H1 (cell line): ENCODE data around the gene FBXL16. TPM values are rescaled to one million over a fixed set of nuclear protein-coding genes. Genes with fewer than 3 reads are reported as not detected.

Experiments used
- FOSL1 ChIP-seq: IDR thresholded peaks from 2 replicates; pipeline ENCODE4 v1.6.1; 2011; ENCODE audit warnings: mild to moderate bottlenecking, low read depth, low read length, moderate library complexity; ENCODE audit not compliant: insufficient read depth
- HDAC6 ChIP-seq: IDR thresholded peaks from one replicate; pipeline ENCODE4 v1.7.1; 2012; ENCODE audit warnings: low read depth, mild to moderate bottlenecking, inconsistent platforms, low read length, moderate library complexity
- RBBP5 ChIP-seq: IDR thresholded peaks from 2 replicates; pipeline ENCODE4 v1.7.1; 2012; ENCODE audit warnings: low read depth, mild to moderate bottlenecking, inconsistent platforms, low read length, moderate library complexity, borderline replicate concordance
- polyA plus RNA-seq, 7 experiments: library from polyadenylated mRNA; depleted of rRNA in 3 of 7; stranded (reverse) in 5 of 7; unstranded in 2 of 7; fragments of >200 nt in 5 of 7; fragments of 200-250 nt in 2 of 7; gene quantifications; 1 replicate in 5 of 7; 2 replicates in 1 of 7; 4 replicates in 1 of 7; pipeline versions ENCODE4 v1.2.1 to v1.2.3, GENCODE V29; 2011 to 2013; ENCODE audit warnings: missing spikeins in 2 of 7, mixed read lengths in 2 of 7
- total RNA-seq: library from RNA; stranded (reverse); fragmentation: NEBNext Ultra II Directional; extraction: Animal tissue kit (Norgen Biotek cat#: 25700); gene quantifications from 2 replicates; pipeline ENCODE4 v1.2.1, GENCODE V29; 2021

The FBXL16 gene
- total and polyA plus RNA-seq, 2 of the 8 experiments (the other 6 are each of a cell fraction or from before 2014, with no cell fraction given): 12.5 to 12.8 TPM

DNA sequence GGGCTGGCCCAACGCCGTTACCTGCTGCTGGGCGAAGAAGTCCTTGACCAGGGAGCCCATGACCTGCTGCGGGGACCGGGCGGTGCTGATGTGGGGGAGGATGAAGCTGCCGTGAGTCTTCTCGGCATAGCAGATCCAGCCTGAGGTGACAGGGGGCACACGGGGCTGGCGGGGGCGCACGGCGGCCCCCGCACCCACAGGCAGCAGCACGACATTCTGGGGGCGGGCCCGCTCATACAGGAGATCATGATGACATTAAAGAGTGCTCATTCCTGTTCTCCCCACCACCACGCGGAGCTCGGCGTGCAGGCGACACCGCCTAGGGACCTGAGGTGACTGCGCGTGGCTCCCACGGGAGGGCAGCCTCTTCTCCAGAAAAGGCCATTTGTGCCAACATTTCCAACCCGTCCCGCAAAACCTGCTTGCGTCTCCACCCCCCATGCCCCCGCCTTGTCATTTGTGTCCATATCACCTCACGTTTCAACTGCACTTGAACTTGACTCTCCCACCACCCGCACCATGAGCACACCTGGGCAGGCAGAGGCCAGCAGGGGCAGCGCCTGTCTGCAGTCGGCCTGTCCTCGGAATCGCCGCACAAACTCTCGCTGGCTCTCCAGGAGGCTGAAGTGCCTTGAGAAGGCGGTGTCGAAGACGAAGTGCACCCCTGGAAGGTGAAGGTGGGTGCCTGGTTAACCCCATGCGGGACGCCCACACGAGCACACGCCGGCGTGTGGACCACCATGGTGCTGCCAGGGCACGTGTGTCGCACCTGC, 28.8 kb upstream of the FBXL16 start (continued):
- no peak for TF ChIP-seq HDAC6
- TF ChIP-seq RBBP5: no peak
- no peak for TF ChIP-seq FOSL1
